ENCODE results near the gene MAGEL2.
"Not testable (repeated sequence)": the region's sequence is repeated elsewhere in the genome, so short reads cannot be mapped to it uniquely, and the experiment has no call there.

Gene MAGEL2

DNA sequence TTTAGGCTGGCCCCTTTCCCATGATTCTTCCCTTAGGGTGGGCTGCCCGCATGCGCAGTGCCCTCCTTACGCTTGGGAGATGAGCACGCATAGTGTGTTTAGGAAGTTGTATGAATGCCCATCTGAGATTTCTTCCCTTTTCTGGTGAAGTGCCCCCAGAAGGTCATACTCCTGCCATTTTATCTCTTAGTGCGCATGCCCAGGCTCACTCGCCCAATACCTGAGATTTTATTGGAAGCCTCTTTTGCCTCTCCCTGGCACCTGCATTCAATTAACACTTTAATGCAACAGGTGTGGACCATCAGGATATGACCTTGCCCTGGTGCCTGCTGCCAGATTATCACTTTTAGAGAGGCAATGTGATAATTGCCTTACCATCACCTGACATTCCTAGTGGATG, 45.5 kb downstream of the MAGEL2 start:
- ATAC-seq: no peak

DNA sequence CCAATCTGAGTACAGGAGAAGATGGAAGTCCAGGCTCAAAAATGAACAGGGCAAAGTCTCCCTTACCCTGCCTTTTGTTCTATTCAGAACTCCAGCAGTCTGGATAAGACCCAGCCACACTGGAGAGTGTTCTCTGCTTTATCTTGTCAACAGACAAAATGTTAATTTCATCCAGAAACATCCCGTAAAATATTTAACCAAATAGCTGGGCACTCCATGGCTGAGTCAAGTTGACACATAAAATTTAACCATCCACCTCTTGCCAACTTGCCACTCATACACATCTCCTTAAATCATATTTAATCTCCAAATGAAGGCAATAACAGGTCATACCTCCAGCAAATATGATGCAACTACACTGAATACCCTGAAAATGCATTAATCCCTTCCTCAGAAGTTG, 48.6 kb downstream of the MAGEL2 start:
- ATAC-seq: no peak

DNA sequence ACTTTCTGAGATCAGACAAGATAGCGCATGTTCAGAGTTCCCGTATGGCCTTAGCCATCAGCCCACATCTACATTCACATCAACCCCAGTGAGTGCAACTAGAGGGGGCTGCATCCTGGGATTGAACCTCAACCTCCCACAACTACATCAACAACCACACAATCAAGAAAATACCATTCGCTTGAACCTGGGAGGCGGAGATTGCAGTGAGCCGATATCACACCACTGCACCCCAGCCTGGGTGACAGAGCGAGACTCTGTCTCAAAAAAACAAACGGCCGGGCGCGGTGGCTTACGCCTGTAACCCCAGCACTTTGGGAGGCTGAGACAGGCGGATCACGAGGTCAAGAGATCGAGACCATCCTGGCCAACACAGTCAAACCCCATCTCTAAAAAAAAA, 50.4 kb downstream of the MAGEL2 start:
- ATAC-seq: not testable (repeated sequence)

DNA sequence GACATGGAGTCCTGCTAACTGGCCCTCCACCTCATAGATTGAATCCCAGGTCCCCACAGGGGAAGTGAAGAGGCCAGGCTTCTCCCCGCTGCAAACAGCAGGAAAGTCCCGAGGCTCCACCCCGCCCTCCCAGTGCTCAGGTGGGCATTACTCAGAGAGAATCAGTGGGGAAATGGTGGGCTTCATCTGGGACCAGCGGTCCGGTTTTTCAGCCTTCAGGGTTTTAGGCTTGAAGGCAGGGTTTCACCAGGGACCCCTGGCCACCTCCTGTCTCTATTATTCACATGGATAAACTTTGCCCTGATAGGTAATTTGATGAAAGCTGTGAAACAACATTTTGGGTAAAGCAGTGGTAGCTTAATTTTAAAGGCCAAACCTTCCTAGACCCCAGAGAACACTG, 50.9 kb downstream of the MAGEL2 start:
- no peak for ATAC-seq

DNA sequence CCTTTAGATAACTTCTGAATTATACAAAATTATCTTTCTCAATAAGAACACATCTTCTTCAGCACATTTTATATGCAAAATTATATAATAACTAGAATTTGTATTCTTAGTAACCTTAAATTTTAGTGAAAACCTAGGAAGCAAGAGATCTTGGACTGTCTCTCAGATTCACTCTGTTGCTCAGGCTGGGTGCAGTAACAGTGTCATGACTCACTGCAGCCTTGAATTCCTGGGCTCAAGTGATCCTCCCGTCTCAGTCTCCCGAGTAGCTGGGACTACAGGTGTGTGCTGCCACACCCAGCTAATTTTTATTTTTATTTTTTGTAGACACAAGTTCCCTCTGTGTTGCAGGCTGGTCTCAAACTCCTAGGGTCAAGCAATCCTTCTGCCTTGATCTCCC, 52.3 kb downstream of the MAGEL2 start:
- no peak for ATAC-seq

DNA sequence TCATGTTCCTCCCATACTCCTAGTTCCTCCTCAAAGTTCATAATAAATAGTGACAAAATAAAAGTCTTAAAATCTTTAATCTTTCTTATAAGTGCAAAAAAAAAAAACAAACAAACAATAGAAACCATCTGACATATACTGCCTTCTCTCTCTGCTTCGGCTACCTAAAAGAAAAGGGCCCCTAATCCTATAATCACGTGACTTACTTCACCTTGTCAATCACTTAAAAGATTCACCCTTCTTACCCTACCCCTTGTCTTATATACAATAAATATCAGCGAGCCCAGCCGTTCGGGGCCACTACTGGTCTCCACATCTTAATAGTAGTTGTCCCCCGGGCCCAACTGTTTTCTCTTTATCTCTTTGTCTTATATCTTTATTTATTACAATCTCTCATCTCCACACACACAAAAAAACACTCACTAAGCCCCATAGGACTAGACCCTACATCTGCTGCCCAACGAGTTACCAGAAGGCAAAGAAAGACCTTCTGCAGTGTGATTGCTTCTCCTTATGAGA, 53.4 kb downstream of the MAGEL2 start:
- no peak for ATAC-seq
